Kidney (tissue), 14 donors: Measurements from ENCODE around the gene YWHAH. TPM values are rescaled to one million over a fixed set of nuclear protein-coding genes. Genes with fewer than 3 reads are reported as not detected.

Experiments used
- DNase-seq, 5 donors: peaks; one replicate each; pipeline ENCODE4 v3.0.0-alpha.2; 2013 to 2020
- FAIRE-seq: peaks from 2 replicates; lab custom pipeline; 2012; peaks lifted over from hg19 to GRCh38; lab: Jason Lieb, UNC
- H3K27ac ChIP-seq, 2 donors: one replicate each; pipeline ENCODE4 v1.7.0; 2013; ENCODE audit warnings: low read depth in 2 of 2, low read length in 2 of 2, inconsistent platforms in 1 of 2
- H3K27me3 ChIP-seq: one replicate; pipeline ENCODE4 v1.7.1; 2013; ENCODE audit warnings: low read length, inconsistent platforms; ENCODE audit not compliant: control insufficient read depth, insufficient read depth
- H3K36me3 ChIP-seq, 3 donors: one replicate each; pipeline versions ENCODE4 v1.7.0 to v1.7.1; 2013; ENCODE audit warnings: low read length in 3 of 3, control low read depth in 1 of 3, inconsistent platforms in 1 of 3; ENCODE audit not compliant: insufficient read depth in 3 of 3, control insufficient read depth in 2 of 3
- H3K4me1 ChIP-seq, 3 donors: one replicate each; pipeline versions ENCODE4 v1.7.0 to v1.7.1; 2013; ENCODE audit warnings: low read length in 3 of 3, inconsistent platforms in 1 of 3, low read depth in 1 of 3; ENCODE audit not compliant: control insufficient read depth in 2 of 3, insufficient read depth in 2 of 3
- H3K4me3 ChIP-seq, 3 donors: one replicate each; pipeline versions ENCODE4 v1.7.0 to v1.8.1; 2013; ENCODE audit warnings: low read length in 3 of 3, control low read depth in 1 of 3, inconsistent platforms in 1 of 3
- H3K9ac ChIP-seq, 3 donors: one replicate each; pipeline versions ENCODE4 v1.7.0 to v1.7.1; 2013; ENCODE audit warnings: low read length in 3 of 3, control low read depth in 1 of 3, inconsistent platforms in 1 of 3
- H3K9me3 ChIP-seq, 3 donors: one replicate each; pipeline versions ENCODE4 v1.7.0 to v1.7.1; 2013; ENCODE audit warnings: low read length in 3 of 3, control low read depth in 1 of 3, inconsistent platforms in 1 of 3; ENCODE audit not compliant: control insufficient read depth in 2 of 3, insufficient read depth in 1 of 3
- CTCF ChIP-seq: IDR thresholded peaks from 3 replicates; pipeline ENCODE4 v1.5.1; 2012; ENCODE audit warnings: mild to moderate bottlenecking, moderate library complexity, borderline replicate concordance; ENCODE audit not compliant: insufficient read depth; ENCODE audit errors: extremely low read depth
- intact Hi-C: fragments of 100-400 bp; cut with DNase I; formaldehyde crosslinking; loops from one replicate; pipeline ENCODE4 v1.11.1; 2022
- polyA plus RNA-seq: library from polyadenylated mRNA; stranded (reverse); fragments of 350-450 nt; fragmentation: Illumina TruSeq; extraction: RNeasy Lipid Tissue Mini Kit (QIAGEN cat#74804); gene quantifications from one replicate; pipeline ENCODE4 v1.2.3, GENCODE V29; 2014; ENCODE audit warnings: low read depth, low replicate concordance; ENCODE audit not compliant: insufficient read depth
- total RNA-seq: library from RNA; stranded (reverse); fragmentation: NEBNext Ultra II Directional; extraction: Animal tissue kit (Norgen Biotek cat#: 25700); gene quantifications from one replicate; pipeline ENCODE4 v1.2.1, GENCODE V29; 2021
- donor health status: control.
- donor health status: control.
- donor health status: control.
- donor health status: control.
- donor health status: control.
- donor health status: DM: yes; HTN: yes; CAD: no.
- donor health status: Normal renal cell carcinoma (clear cell type).

The YWHAH gene
- total and polyA plus RNA-seq, 2 donors from 2014 or later = 82.0 to 274 TPM

- H3K27ac ChIP-seq = no peak overlapping the region
- no peak overlapping the region for H3K4me3 ChIP-seq
- FAIRE-seq = no peak
- H3K9me3 ChIP-seq = no peaks in the 10 kb centered on the region
- no peaks in the 10 kb centered on the region for H3K36me3 ChIP-seq
- intact Hi-C loops = no loop called here
- H3K4me1 ChIP-seq = peaks cover 0 to 3% (median 0%) of the 10 kb centered on the region in 3 donors
- no peak overlapping the region for H3K9ac ChIP-seq
- DNase-seq = peak in 1 of 5 donors; percentile 46
- H3K27me3 ChIP-seq = no peaks in the 10 kb centered on the region
- no peak for TF ChIP-seq CTCF
Observed at GRCh38 chr22:31933816-31934482, 10.4 kb upstream of the YWHAH start.

- H3K27me3 ChIP-seq = no peaks in the 10 kb centered on the region
- H3K36me3 ChIP-seq = no peaks in the 10 kb centered on the region
- H3K9ac ChIP-seq = no peak overlapping the region
- no peak for TF ChIP-seq CTCF
- no peak overlapping the region for H3K4me3 ChIP-seq
- H3K9me3 ChIP-seq = no peaks in the 10 kb centered on the region
- no peak for DNase-seq
- no peak overlapping the region for H3K27ac ChIP-seq
- intact Hi-C loops = no loop called here
- FAIRE-seq = no peak
- no peaks in the 10 kb centered on the region for H3K4me1 ChIP-seq
Observed at GRCh38 chr22:31935961-31936635, 8.2 kb upstream of the YWHAH start.

GRCh38 chr22:31937341-31937740 is 7.0 kb upstream of the YWHAH start:
- H3K4me1 ChIP-seq = no peaks in the 10 kb centered on the region
- no peak overlapping the region for H3K27ac ChIP-seq
- FAIRE-seq (no peak), DNase-seq (no peak)
- H3K9me3 ChIP-seq = no peaks in the 10 kb centered on the region
- no peak overlapping the region for H3K9ac ChIP-seq
- no peak for TF ChIP-seq CTCF
- H3K4me3 ChIP-seq = no peak overlapping the region
- no peaks in the 10 kb centered on the region for H3K27me3 ChIP-seq
- H3K36me3 ChIP-seq = no peaks in the 10 kb centered on the region
- intact Hi-C loops = no loop called here
